HCT116 (cell line): ENCODE results near the gene BTNL2. TPM values are rescaled to one million over a fixed set of nuclear protein-coding genes. Genes with fewer than 3 reads are reported as not detected.

Experiments used
- ATAC-seq: fragments of 200-7000 bp; cut with Tn5 transposase; 2 replicates; pipeline ENCODE4 v1.9.1; 2020; ENCODE audit warnings: mild to moderate bottlenecking, moderate library complexity
- BruUV-seq: library from RNA; stranded (reverse); fragments of 400-500 nt; replicated peaks from 2 replicates; lab custom pipeline; 2021; lab: Mats Ljungman, UMichigan
- CTCF ChIA-PET: fragments of 300-600 bp; sonication (Branson Sonifier 250); formaldehyde crosslinking; loops from one replicate; lab custom pipeline; 2021; ENCODE audit warnings: antibody characterized with exemption; lab: Charles Lee
- POLR2A ChIA-PET: fragments of 300-600, 350-600 bp; sonication (Branson Sonifier 250); formaldehyde crosslinking; loops from one replicate; lab custom pipeline; 2021; ENCODE audit warnings: antibody characterized with exemption; lab: Charles Lee
- RAD21 ChIA-PET, 2 experiments: fragments of 300-600 bp; sonication (Branson Sonifier 250); formaldehyde crosslinking; loops; one replicate each; lab custom pipeline; 2023; ENCODE audit warnings: low total read pairs in 2 of 2; ENCODE audit not compliant: uncharacterized antibody in 2 of 2, unreplicated experiment in 2 of 2, low non-redundant PET in 1 of 2; lab: Charles Lee
- DNase-seq: peaks from one replicate; pipeline ENCODE4 v3.0.0-alpha.2; 2010; ENCODE audit warnings: low read depth, low spot score
- H2AFZ ChIP-seq: fragments of 200-600 bp; shearing (Covaris generic), sonication (generic); 2 replicates; pipeline ENCODE4 v1.6.1; 2017; ENCODE audit warnings: low read depth, mixed run types, mixed read lengths, antibody characterized with exemption, low read length; ENCODE audit not compliant: poor library complexity, severe bottlenecking
- H3K27ac ChIP-seq: 2 replicates; pipeline ENCODE4 v1.5.1; 2012; ENCODE audit warnings: low read depth, low read length
- H3K27me3 ChIP-seq: fragments of 200-600 bp; sonication (generic); 2 replicates; pipeline ENCODE4 v1.6.1; 2016; ENCODE audit warnings: mixed run types, low read length, mixed read lengths; ENCODE audit not compliant: insufficient read depth
- H3K36me3 ChIP-seq, 2 experiments: fragments of 200-500 bp in 1 of 2; fragments of 200-600 bp in 1 of 2; sonication (Bioruptor generic) in 1 of 2; sonication (generic) in 1 of 2; 2 replicates each; pipeline versions ENCODE4 v1.5.1 to v1.6.1; 2014 to 2016; ENCODE audit warnings: low read length in 2 of 2, inconsistent platforms in 1 of 2, mixed read lengths in 1 of 2, mixed run types in 1 of 2; ENCODE audit not compliant: insufficient read depth in 2 of 2, control insufficient read depth in 1 of 2
- H3K4me1 ChIP-seq, 2 experiments: fragments of 200-600 bp in 1 of 2; sonication (generic) in 1 of 2; 2 replicates each; pipeline versions ENCODE4 v1.5.1 to v1.6.1; 2012 to 2017; ENCODE audit warnings: low read length in 2 of 2, inconsistent platforms in 1 of 2, mild to moderate bottlenecking in 1 of 2, mixed read lengths in 1 of 2, mixed run types in 1 of 2, moderate library complexity in 1 of 2; ENCODE audit not compliant: insufficient read depth in 2 of 2, control insufficient read depth in 1 of 2
- H3K4me2 ChIP-seq: fragments of 200-600 bp; sonication (generic); 2 replicates; pipeline ENCODE4 v1.6.1; 2017; ENCODE audit warnings: mixed run types, low read length, mixed read lengths
- H3K4me3 ChIP-seq, 2 experiments: fragments of 200-600 bp in 1 of 2; sonication (generic) in 1 of 2; replicated peaks in 1 of 2; 2 replicates each; pipeline ENCODE4 v1.5.1; 2011 to 2016; ENCODE audit warnings: low read length in 2 of 2, control low read depth in 1 of 2, low read depth in 1 of 2, mild to moderate bottlenecking in 1 of 2, mixed read lengths in 1 of 2, mixed run types in 1 of 2
- H3K79me2 ChIP-seq: fragments of 200-600 bp; sonication (generic); 2 replicates; pipeline ENCODE4 v1.6.1; 2017; ENCODE audit warnings: mild to moderate bottlenecking, mixed run types, low read length, moderate library complexity, mixed read lengths; ENCODE audit not compliant: insufficient read depth
- H3K9ac ChIP-seq: fragments of 200-600 bp; sonication (generic); 2 replicates; pipeline ENCODE4 v1.6.1; 2016; ENCODE audit warnings: low read length, mixed read lengths
- H3K9me2 ChIP-seq: fragments of 200-600 bp; sonication (generic), shearing (Covaris generic); 2 replicates; pipeline ENCODE4 v1.6.1; 2017; ENCODE audit warnings: mixed run types, mild to moderate bottlenecking, moderate library complexity; ENCODE audit not compliant: insufficient read depth
- H3K9me3 ChIP-seq, 2 experiments: fragments of 200-500 bp in 1 of 2; fragments of 200-600 bp in 1 of 2; sonication (Bioruptor generic) in 1 of 2; sonication (generic) in 1 of 2; 2 replicates each; pipeline ENCODE4 v1.6.1; 2014 to 2017; ENCODE audit warnings: low read length in 2 of 2, mixed read lengths in 2 of 2, inconsistent platforms in 1 of 2, low read depth in 1 of 2, mild to moderate bottlenecking in 1 of 2, mixed run types in 1 of 2, moderate library complexity in 1 of 2; ENCODE audit not compliant: control insufficient read depth in 1 of 2, insufficient read depth in 1 of 2
- H4K20me1 ChIP-seq: fragments of 200-600 bp; sonication (generic), shearing (Covaris generic); 2 replicates; pipeline ENCODE4 v1.6.1; 2017; ENCODE audit warnings: mixed run types, mild to moderate bottlenecking, moderate library complexity; ENCODE audit not compliant: insufficient read depth
- ATF3 ChIP-seq: IDR thresholded peaks from 2 replicates; pipeline ENCODE4 v1.6.1; 2012
- CEBPB ChIP-seq: IDR thresholded peaks from 2 replicates; pipeline ENCODE4 v1.6.1; 2012; ENCODE audit warnings: low read depth
- CTCF ChIP-seq, 3 experiments: fragments of 200-600 bp in 1 of 3; sonication (generic) in 1 of 3; IDR thresholded peaks in 2 of 3; conservative IDR thresholded peaks in 1 of 3; 2 replicates each; pipeline ENCODE4 v1.5.1; 2012 to 2017; ENCODE audit warnings: low read depth in 2 of 3, low read length in 2 of 3, antibody characterized with exemption in 1 of 3, borderline replicate concordance in 1 of 3, control low read depth in 1 of 3, mild to moderate bottlenecking in 1 of 3, mixed read lengths in 1 of 3, mixed run types in 1 of 3, moderate library complexity in 1 of 3; ENCODE audit not compliant: insufficient read depth in 1 of 3
- EGR1 ChIP-seq: IDR thresholded peaks from 2 replicates; pipeline ENCODE4 v1.6.1; 2012; ENCODE audit warnings: low read depth
- EZH2 ChIP-seq: fragments of 200-600 bp; sonication (generic); IDR thresholded peaks from 2 replicates; pipeline ENCODE4 v1.6.1; 2017; ENCODE audit warnings: antibody characterized with exemption, mixed run types
- FOSL1 ChIP-seq: IDR thresholded peaks from 2 replicates; pipeline ENCODE4 v1.6.1; 2012; ENCODE audit warnings: low read depth
- JUND ChIP-seq: IDR thresholded peaks from 2 replicates; pipeline ENCODE4 v1.6.1; 2012
- MAX ChIP-seq: IDR thresholded peaks from 2 replicates; pipeline ENCODE4 v1.6.1; 2012
- POLR2AphosphoS5 ChIP-seq: IDR thresholded peaks from 2 replicates; pipeline ENCODE4 v1.6.1; 2011; ENCODE audit warnings: mild to moderate bottlenecking, low read depth, low read length, moderate library complexity
- RAD21 ChIP-seq: IDR thresholded peaks from 2 replicates; pipeline ENCODE4 v1.6.1; 2012; ENCODE audit warnings: low read depth, mild to moderate bottlenecking
- REST ChIP-seq: IDR thresholded peaks from 2 replicates; pipeline ENCODE4 v1.6.1; 2012; ENCODE audit warnings: low read depth
- TCF7L2 ChIP-seq: IDR thresholded peaks from 2 replicates; pipeline ENCODE4 v1.7.0; 2011; ENCODE audit warnings: borderline replicate concordance, inconsistent platforms; ENCODE audit not compliant: insufficient read depth, insufficient read length; ENCODE audit errors: extremely low read depth
- YY1 ChIP-seq: IDR thresholded peaks from 2 replicates; pipeline ENCODE4 v1.6.1; 2011; ENCODE audit warnings: low read length, low read depth, moderate library complexity, mild to moderate bottlenecking; ENCODE audit not compliant: insufficient replicate concordance; ENCODE audit errors: extremely low read depth
- ZBTB33 ChIP-seq: IDR thresholded peaks from 2 replicates; pipeline ENCODE4 v1.6.1; 2011; ENCODE audit warnings: mild to moderate bottlenecking, low read length, moderate library complexity; ENCODE audit not compliant: insufficient replicate concordance; ENCODE audit errors: extremely low read depth
- ZFX ChIP-seq: fragments of 450-650 bp; IDR thresholded peaks from 2 replicates; pipeline ENCODE4 v1.6.1; 2017
- ZNF274 ChIP-seq: fragments of 200-500 bp; sonication (Bioruptor generic); IDR thresholded peaks from 2 replicates; pipeline ENCODE4 v1.6.1; 2014; ENCODE audit warnings: mild to moderate bottlenecking, low read depth, low read length, inconsistent platforms
- intact Hi-C: fragments of 100-400 bp; cut with micrococcal nuclease; formaldehyde crosslinking; loops from 2 replicates; pipeline ENCODE4 v1.10.0; 2022
- total RNA-seq: library from RNA; stranded (reverse); gene quantifications from one replicate; pipeline ENCODE4 v1.2.1, GENCODE V29; 2021; ENCODE audit not compliant: unreplicated experiment

BTNL2 gene
- total RNA-seq, 1 experiment from 2014 or later = not detected

- H3K36me3 ChIP-seq = no peaks in the 10 kb centered on the region
- H3K27me3 ChIP-seq = no peaks in the 10 kb centered on the region
- no peaks in the 10 kb centered on the region for H3K9me2 ChIP-seq
- ChIA-PET RAD21 (no interaction called here), POLR2A (interaction anchor here (0.9 kb wide), 1 partner anchor 31 kb away, joined by 3 read pairs; no protein-coding TSS in a partner anchor)
- H4K20me1 ChIP-seq = no peaks in the 10 kb centered on the region
- H2AFZ ChIP-seq = no peak overlapping the region
- no peak overlapping the region for H3K9ac ChIP-seq
- peaks cover 0 to 7% of the 10 kb centered on the region in 2 experiments; a peak in 2 of 4 replicates for H3K4me1 ChIP-seq
- H3K4me2 ChIP-seq = no peak overlapping the region
- no peak overlapping the region for H3K4me3 ChIP-seq
- intact Hi-C loops = no loop called here
- no peaks in the 10 kb centered on the region for H3K9me3 ChIP-seq
- ATAC-seq (no peak), DNase-seq (no peak)
- H3K27ac ChIP-seq = no peak overlapping the region
- no peaks in the 10 kb centered on the region for H3K79me2 ChIP-seq
- no peak for TF ChIP-seq EZH2
- no peak for TF ChIP-seq RAD21
- no peak for TF ChIP-seq ATF3
- no peak for TF ChIP-seq MAX
- no peak for TF ChIP-seq JUND
- no peak for TF ChIP-seq POLR2AphosphoS5
- no peak for TF ChIP-seq YY1
- TF ChIP-seq ZNF274 = no peak
- TF ChIP-seq CTCF (IDR thresholded peaks at IDR 0.05 in 2 of 3, conservative IDR thresholded peaks at IDR 0.05 in 1 of 3; ENCODE audit: borderline replicate concordance in 1 of 3, insufficient read depth in 1 of 3, low read depth in 2 of 3, low read length in 2 of 3) = no peak
- no peak for TF ChIP-seq EGR1
- no peak for TF ChIP-seq ZFX
- TF ChIP-seq TCF7L2 = no peak
- TF ChIP-seq CEBPB = no peak
- TF ChIP-seq FOSL1 = no peak
- TF ChIP-seq REST = no peak
- TF ChIP-seq ZBTB33 = no peak
- TF ChIP-seq, all 23 proteins: peak for 0
- no TSS peak for BruUV-seq
- CTCF ChIA-PET = interaction anchor here (0.8 to 2.9 kb wide), 4 partner anchors 9 to 384 kb away, joined by 3 to 11 read pairs (median 6); no protein-coding TSS in a partner anchor
These were observed 5.6 kb downstream of the BTNL2 start for GRCh38 chr6:32401284-32401963.
